Activated CD4-positive, alpha-beta memory T cell treated with anti-CD3 and anti-CD28 coated beads for 36 hours (primary cell): ENCODE measurements around the gene GJB5. TPM values are rescaled to one million over a fixed set of nuclear protein-coding genes. Genes with fewer than 3 reads are reported as not detected.
"Not testable (repeated sequence)": the region's sequence is repeated elsewhere in the genome, so short reads cannot be mapped to it uniquely, and the experiment has no call there.

Experiments
- CTCF ChIA-PET: fragments of 350-600 bp; sonication (Branson Sonifier 250); formaldehyde crosslinking; loops from one replicate; lab custom pipeline; 2021; ENCODE audit warnings: antibody characterized with exemption, inconsistent platforms; lab: Charles Lee
- POLR2A ChIA-PET: fragments of 350-600 bp; sonication (Branson Sonifier 250); formaldehyde crosslinking; loops from one replicate; lab custom pipeline; 2021; ENCODE audit warnings: antibody characterized with exemption; lab: Charles Lee
- DNase-seq: peaks from one replicate; pipeline ENCODE4 v3.0.0-alpha.2; 2020
- H3K27ac Mint-ChIP-seq: one replicate; pipeline ENCODE4 v1.8.0; 2021; ENCODE audit warnings: mixed read lengths
- H3K27me3 Mint-ChIP-seq: one replicate; pipeline ENCODE4 v1.8.0; 2021; ENCODE audit warnings: mixed read lengths
- H3K36me3 Mint-ChIP-seq: one replicate; pipeline ENCODE4 v1.8.0; 2021; ENCODE audit warnings: mixed read lengths
- H3K4me1 Mint-ChIP-seq: one replicate; pipeline ENCODE4 v1.8.0; 2021; ENCODE audit warnings: low read depth, mixed read lengths
- H3K4me3 Mint-ChIP-seq: one replicate; pipeline ENCODE4 v1.8.0; 2021; ENCODE audit warnings: mild to moderate bottlenecking, mixed read lengths
- H3K9me3 Mint-ChIP-seq: one replicate; pipeline ENCODE4 v1.8.0; 2021; ENCODE audit warnings: mixed read lengths
- intact Hi-C: fragments of 100-400 bp; cut with micrococcal nuclease; formaldehyde crosslinking; loops from one replicate; pipeline ENCODE4 v1.15.1; 2023
- total RNA-seq, 2 experiments: library from RNA; stranded (reverse); gene quantifications; one replicate each; pipeline ENCODE4 v1.2.3, GENCODE V29; 2021

Gene GJB5
- total RNA-seq, 2 experiments from 2014 or later, result not detected

GRCh38 chr1:34726861-34727260 is 28.0 kb upstream of the GJB5 start:
- ChIA-PET CTCF (interaction anchor here (1.4 to 3.0 kb wide), 2 partner anchors 10 to 16 kb away, joined by 4 to 11 read pairs; no protein-coding TSS in a partner anchor), POLR2A (interaction anchor here (0.9 kb wide), 1 partner anchor 19 kb away, joined by 3 read pairs; no protein-coding TSS in a partner anchor)
- no peaks in the 10 kb centered on the region for H3K4me1 Mint-ChIP-seq
- no peaks in the 10 kb centered on the region for H3K9me3 Mint-ChIP-seq
- peaks cover 20% of the 10 kb centered on the region for H3K27me3 Mint-ChIP-seq
- H3K36me3 Mint-ChIP-seq, result no peaks in the 10 kb centered on the region
- intact Hi-C loops, result no loop called here
- H3K27ac Mint-ChIP-seq, result no peak overlapping the region
- no peak overlapping the region for H3K4me3 Mint-ChIP-seq
- DNase-seq, result no peak

- Mint-ChIP-seq H3K27me3 (peaks cover 8% of the 10 kb centered on the region), H3K4me1 (no peaks in the 10 kb centered on the region), H3K4me3 (no peak overlapping the region), H3K27ac (no peak overlapping the region), H3K9me3 (no peaks in the 10 kb centered on the region), H3K36me3 (no peaks in the 10 kb centered on the region)
- ChIA-PET POLR2A (no interaction called here), CTCF (no interaction called here)
- no peak for DNase-seq
- intact Hi-C loops, result no loop called here
These were observed 24.4 kb upstream of the GJB5 start for GRCh38 chr1:34730485-34730884.

- H3K9me3 Mint-ChIP-seq, H3K27me3 Mint-ChIP-seq, intact Hi-C loops, H3K27ac Mint-ChIP-seq, DNase-seq, H3K4me3 Mint-ChIP-seq, POLR2A ChIA-PET, H3K36me3 Mint-ChIP-seq, H3K4me1 Mint-ChIP-seq: not testable (repeated sequence)
- CTCF ChIA-PET, result interaction anchor here (3.6 kb wide), 1 partner anchor 11 kb away, joined by 17 read pairs; no protein-coding TSS in a partner anchor
These were observed 22.0 kb upstream of the GJB5 start for GRCh38 chr1:34732831-34733230.

- DNase-seq, result no peak
- Mint-ChIP-seq H3K36me3 (no peaks in the 10 kb centered on the region), H3K9me3 (no peaks in the 10 kb centered on the region), H3K4me3 (no peak overlapping the region), H3K27ac (no peak overlapping the region), H3K4me1 (no peaks in the 10 kb centered on the region), H3K27me3 (peaks cover 9% of the 10 kb centered on the region)
- CTCF ChIA-PET, result interaction anchor here (1.7 to 1.9 kb wide), 2 partner anchors 9 to 1104 kb away, joined by 4 to 5 read pairs; no protein-coding TSS in a partner anchor
- POLR2A ChIA-PET, result no interaction called here
- intact Hi-C loops, result no loop called here
These were observed 18.2 kb upstream of the GJB5 start for GRCh38 chr1:34736692-34737091.

- H3K4me1 Mint-ChIP-seq, intact Hi-C loops: not testable (repeated sequence)
- CTCF ChIA-PET, result interaction anchor here (1.7 kb wide), 1 partner anchor 10 kb away, joined by 4 read pairs; no protein-coding TSS in a partner anchor
These were observed 17.6 kb upstream of the GJB5 start for GRCh38 chr1:34737236-34737635.

GRCh38 chr1:34739613-34740012 is 15.2 kb upstream of the GJB5 start:
- ChIA-PET CTCF (no interaction called here), POLR2A (no interaction called here)
- no peak for DNase-seq
- Mint-ChIP-seq H3K36me3 (no peaks in the 10 kb centered on the region), H3K9me3 (no peaks in the 10 kb centered on the region), H3K4me3 (no peak overlapping the region), H3K27me3 (peaks cover 9% of the 10 kb centered on the region), H3K27ac (no peak overlapping the region), H3K4me1 (no peaks in the 10 kb centered on the region)
- intact Hi-C loops, result loop anchor here (5.0 kb wide), 2 partner anchors 277 to 1107 kb away; no protein-coding TSS in a partner anchor

More at GRCh38 chr1:34737236-34737635, 17.6 kb upstream of the GJB5 start:
- H3K4me3 Mint-ChIP-seq, POLR2A ChIA-PET, H3K27me3 Mint-ChIP-seq, H3K27ac Mint-ChIP-seq, H3K9me3 Mint-ChIP-seq, DNase-seq, H3K36me3 Mint-ChIP-seq: not testable (repeated sequence)

- POLR2A ChIA-PET, result no interaction called here
- no peak for DNase-seq
- CTCF ChIA-PET, result interaction anchor here (0.5 to 4.1 kb wide), 4 partner anchors 63 to 1107 kb away, joined by 4 to 48 read pairs (median 20); no protein-coding TSS in a partner anchor
- no peaks in the 10 kb centered on the region for H3K9me3 Mint-ChIP-seq
- no peak overlapping the region for H3K4me3 Mint-ChIP-seq
- intact Hi-C loops, result loop anchor here (5.0 kb wide), 2 partner anchors 278 to 1108 kb away; no protein-coding TSS in a partner anchor
- H3K4me1 Mint-ChIP-seq, result no peaks in the 10 kb centered on the region
- H3K36me3 Mint-ChIP-seq, result no peaks in the 10 kb centered on the region
- H3K27ac Mint-ChIP-seq, result no peak overlapping the region
- peaks cover 9% of the 10 kb centered on the region for H3K27me3 Mint-ChIP-seq
These were observed 14.5 kb upstream of the GJB5 start for GRCh38 chr1:34740161-34740868.

GRCh38 chr1:34742667-34743270 is 12.1 kb upstream of the GJB5 start:
- H3K9me3 Mint-ChIP-seq, result no peaks in the 10 kb centered on the region
- H3K4me3 Mint-ChIP-seq, result no peak overlapping the region
- peaks cover 2% of the 10 kb centered on the region for H3K27me3 Mint-ChIP-seq
- ChIA-PET POLR2A (no interaction called here), CTCF (interaction anchor here (0.5 to 4.1 kb wide), 24 partner anchors 9 to 1271 kb away, joined by 3 to 48 read pairs (median 4); no protein-coding TSS in a partner anchor)
- no peaks in the 10 kb centered on the region for H3K36me3 Mint-ChIP-seq
- no peak overlapping the region for H3K27ac Mint-ChIP-seq
- no peaks in the 10 kb centered on the region for H3K4me1 Mint-ChIP-seq
- intact Hi-C loops, result loop anchor here (5.0 kb wide), 2 partner anchors 280 to 1110 kb away; no protein-coding TSS in a partner anchor
- DNase-seq, result peak; percentile 83

GRCh38 chr1:34743775-34744174 is 11.1 kb upstream of the GJB5 start:
- intact Hi-C loops, result loop anchor here (5.0 kb wide), 2 partner anchors 281 to 1111 kb away; no protein-coding TSS in a partner anchor
- ChIA-PET POLR2A (no interaction called here), CTCF (interaction anchor here (0.8 to 4.1 kb wide), 14 partner anchors 8 to 1111 kb away, joined by 3 to 48 read pairs (median 5); no protein-coding TSS in a partner anchor)
- Mint-ChIP-seq H3K4me1 (no peaks in the 10 kb centered on the region), H3K9me3 (no peaks in the 10 kb centered on the region), H3K27me3 (peaks cover 2% of the 10 kb centered on the region), H3K4me3 (no peak overlapping the region), H3K36me3 (no peaks in the 10 kb centered on the region), H3K27ac (no peak overlapping the region)
- no peak for DNase-seq

GRCh38 chr1:34744851-34745250 is 10.0 kb upstream of the GJB5 start:
- intact Hi-C loops, result loop anchor here (5.0 kb wide), 2 partner anchors 283 to 1113 kb away; no protein-coding TSS in a partner anchor
- H3K36me3 Mint-ChIP-seq, result no peaks in the 10 kb centered on the region
- peaks cover 2% of the 10 kb centered on the region for H3K27me3 Mint-ChIP-seq
- no peak overlapping the region for H3K4me3 Mint-ChIP-seq
- no peaks in the 10 kb centered on the region for H3K9me3 Mint-ChIP-seq
- H3K27ac Mint-ChIP-seq, result no peak overlapping the region
- ChIA-PET CTCF (interaction anchor here (0.8 to 3.6 kb wide), 3 partner anchors 12 to 161 kb away, joined by 3 to 17 read pairs (median 4); no protein-coding TSS in a partner anchor), POLR2A (no interaction called here)
- no peaks in the 10 kb centered on the region for H3K4me1 Mint-ChIP-seq
- DNase-seq, result no peak

GRCh38 chr1:34745666-34746065 is 9.2 kb upstream of the GJB5 start:
- no peak for DNase-seq
- Mint-ChIP-seq H3K4me1 (no peaks in the 10 kb centered on the region), H3K27ac (no peak overlapping the region), H3K27me3 (peaks cover 2% of the 10 kb centered on the region), H3K36me3 (no peaks in the 10 kb centered on the region), H3K4me3 (no peak overlapping the region), H3K9me3 (no peaks in the 10 kb centered on the region)
- POLR2A ChIA-PET, result interaction anchor here (0.7 kb wide), 1 partner anchor 19 kb away, joined by 3 read pairs; no protein-coding TSS in a partner anchor
- CTCF ChIA-PET, result no interaction called here
- intact Hi-C loops, result no loop called here

- intact Hi-C loops, result no loop called here
- H3K27me3 Mint-ChIP-seq, result peaks cover 2% of the 10 kb centered on the region
- no peak for DNase-seq
- CTCF ChIA-PET, result no interaction called here
- no peaks in the 10 kb centered on the region for H3K36me3 Mint-ChIP-seq
- H3K27ac Mint-ChIP-seq, result no peak overlapping the region
- no peak overlapping the region for H3K4me3 Mint-ChIP-seq
- no peaks in the 10 kb centered on the region for H3K4me1 Mint-ChIP-seq
- no peaks in the 10 kb centered on the region for H3K9me3 Mint-ChIP-seq
- POLR2A ChIA-PET, result interaction anchor here (0.7 kb wide), 1 partner anchor 19 kb away, joined by 3 read pairs; no protein-coding TSS in a partner anchor
These were observed 8.7 kb upstream of the GJB5 start for GRCh38 chr1:34746101-34746500.
